A549 (cell line): ENCODE results near the gene GLIS1.

Experiments
- CHD4 ChIP-seq: fragments of 200-600 bp; sonication (generic); IDR thresholded peaks from 2 replicates; pipeline ENCODE4 v1.6.1; 2016; ENCODE audit warnings: antibody characterized with exemption, mild to moderate bottlenecking, borderline replicate concordance
- CTCF ChIP-seq: fragments of >200 bp; sonication (Bioruptor Twin); formaldehyde crosslinking; IDR thresholded peaks from 3 replicates; pipeline ENCODE4 v1.5.1; 2016
- FOSB ChIP-seq: fragments of 250-450 bp; sonication (Bioruptor Pico); IDR thresholded peaks from 2 replicates; pipeline ENCODE4 v1.5.0; 2020; ENCODE audit warnings: mild to moderate bottlenecking, moderate library complexity
- JUN ChIP-seq, 2 experiments: fragments of >200 bp; sonication (Bioruptor Twin); formaldehyde crosslinking; IDR thresholded peaks; 2 replicates in 1 of 2; 3 replicates in 1 of 2; pipeline ENCODE4 v1.6.1; 2016 to 2017
- MAFK ChIP-seq: fragments of 450-650 bp; IDR thresholded peaks from 2 replicates; pipeline ENCODE4 v1.6.1; 2014; ENCODE audit not compliant: partially characterized antibody
- POLR2A ChIP-seq: IDR thresholded peaks from 2 replicates; pipeline ENCODE4 v1.6.1; 2012; ENCODE audit warnings: mild to moderate bottlenecking, low read length
- RFX5 ChIP-seq: fragments of 450-650 bp; IDR thresholded peaks from 2 replicates; pipeline ENCODE4 v1.7.1; 2014; ENCODE audit warnings: antibody characterized with exemption, mild to moderate bottlenecking, moderate library complexity
- ZC3H11A ChIP-seq: fragments of 450-650 bp; IDR thresholded peaks from 2 replicates; pipeline ENCODE4 v1.6.1; 2014; ENCODE audit warnings: antibody characterized with exemption, mild to moderate bottlenecking
- ZFP36 ChIP-seq: fragments of 450-650 bp; IDR thresholded peaks from 2 replicates; pipeline ENCODE4 v1.6.1; 2014; ENCODE audit warnings: borderline replicate concordance; ENCODE audit not compliant: partially characterized antibody
- TF ChIP-seq, protein P1 (sequence below): fragments of 200-600 bp; sonication (generic); IDR thresholded peaks from 2 replicates; pipeline ENCODE4 v1.6.1; 2016; ENCODE audit warnings: antibody characterized with exemption, mild to moderate bottlenecking, moderate library complexity

DNA sequence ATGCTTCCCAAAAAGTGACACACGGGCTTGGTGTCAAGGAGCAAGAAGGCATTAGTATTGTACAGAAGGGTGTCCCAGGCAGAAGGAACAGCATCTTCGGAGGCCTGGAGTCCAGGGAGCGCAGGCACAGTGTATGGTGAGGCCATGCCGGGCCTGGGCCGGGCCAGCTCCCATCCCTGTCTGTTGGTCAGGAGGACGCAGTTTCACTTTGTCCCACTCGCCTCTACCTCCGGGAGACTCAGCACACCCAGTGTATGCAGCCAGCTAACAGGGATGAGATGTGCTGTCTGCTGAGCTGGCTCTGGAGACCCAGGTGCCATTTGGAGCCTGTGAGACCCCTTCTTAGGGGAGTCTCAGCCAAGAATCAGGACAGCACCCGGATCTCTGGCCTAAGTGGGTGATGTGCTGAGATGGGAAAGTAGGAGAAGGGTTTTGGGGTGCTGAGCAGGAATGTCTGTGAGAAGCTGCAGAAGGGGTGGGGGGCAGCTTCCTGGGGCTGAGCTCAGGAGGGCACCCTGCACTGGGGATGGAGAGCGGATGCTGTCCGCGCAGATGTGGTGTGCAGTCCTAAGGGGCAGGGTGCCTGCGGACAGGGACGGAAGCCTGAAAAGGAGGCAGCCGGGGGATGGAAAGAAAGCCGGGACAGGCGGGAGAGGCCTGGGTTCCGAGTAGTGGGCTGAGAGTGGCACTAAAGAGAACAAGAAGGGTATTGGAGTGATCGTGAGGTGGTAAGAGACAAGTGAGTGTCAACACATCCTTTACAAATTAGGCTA, 254.1 kb downstream of the GLIS1 start:
- TF ChIP-seq CTCF (no peak), POLR2A (no peak), JUN (IDR thresholded peaks at IDR 0.05) (no peak), MAFK (no peak), ZFP36 (no peak), CHD4 (no peak), ZC3H11A (no peak), FOSB (CRISPR knock-in tag) (no peak), RFX5 (no peak)
- TF ChIP-seq, protein P1, sequence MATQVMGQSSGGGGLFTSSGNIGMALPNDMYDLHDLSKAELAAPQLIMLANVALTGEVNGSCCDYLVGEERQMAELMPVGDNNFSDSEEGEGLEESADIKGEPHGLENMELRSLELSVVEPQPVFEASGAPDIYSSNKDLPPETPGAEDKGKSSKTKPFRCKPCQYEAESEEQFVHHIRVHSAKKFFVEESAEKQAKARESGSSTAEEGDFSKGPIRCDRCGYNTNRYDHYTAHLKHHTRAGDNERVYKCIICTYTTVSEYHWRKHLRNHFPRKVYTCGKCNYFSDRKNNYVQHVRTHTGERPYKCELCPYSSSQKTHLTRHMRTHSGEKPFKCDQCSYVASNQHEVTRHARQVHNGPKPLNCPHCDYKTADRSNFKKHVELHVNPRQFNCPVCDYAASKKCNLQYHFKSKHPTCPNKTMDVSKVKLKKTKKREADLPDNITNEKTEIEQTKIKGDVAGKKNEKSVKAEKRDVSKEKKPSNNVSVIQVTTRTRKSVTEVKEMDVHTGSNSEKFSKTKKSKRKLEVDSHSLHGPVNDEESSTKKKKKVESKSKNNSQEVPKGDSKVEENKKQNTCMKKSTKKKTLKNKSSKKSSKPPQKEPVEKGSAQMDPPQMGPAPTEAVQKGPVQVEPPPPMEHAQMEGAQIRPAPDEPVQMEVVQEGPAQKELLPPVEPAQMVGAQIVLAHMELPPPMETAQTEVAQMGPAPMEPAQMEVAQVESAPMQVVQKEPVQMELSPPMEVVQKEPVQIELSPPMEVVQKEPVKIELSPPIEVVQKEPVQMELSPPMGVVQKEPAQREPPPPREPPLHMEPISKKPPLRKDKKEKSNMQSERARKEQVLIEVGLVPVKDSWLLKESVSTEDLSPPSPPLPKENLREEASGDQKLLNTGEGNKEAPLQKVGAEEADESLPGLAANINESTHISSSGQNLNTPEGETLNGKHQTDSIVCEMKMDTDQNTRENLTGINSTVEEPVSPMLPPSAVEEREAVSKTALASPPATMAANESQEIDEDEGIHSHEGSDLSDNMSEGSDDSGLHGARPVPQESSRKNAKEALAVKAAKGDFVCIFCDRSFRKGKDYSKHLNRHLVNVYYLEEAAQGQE = no peak
